Gastrocnemius medialis (tissue), 4 donors: ENCODE measurements around the gene XPO4.

Source experiments
- POLR2A ChIP-seq, 2 donors: fragments of 450-650 bp; IDR thresholded peaks; one replicate each; pipeline ENCODE4 v1.6.1; 2017; ENCODE audit warnings: antibody characterized with exemption in 2 of 2, mild to moderate bottlenecking in 2 of 2, moderate library complexity in 2 of 2
- TF ChIP-seq, protein P1 (sequence below), 5 experiments: fragments of 450-650 bp in 3 of 5; fragments of 200-600 bp in 2 of 5; sonication (generic) in 2 of 5; IDR thresholded peaks in 4 of 5; conservative IDR thresholded peaks in 1 of 5; 1 replicate in 4 of 5; 2 replicates in 1 of 5; pipeline ENCODE4 v1.5.1; 2016 to 2019; ENCODE audit warnings: antibody characterized with exemption in 5 of 5, mild to moderate bottlenecking in 3 of 5, moderate library complexity in 3 of 5

DNA sequence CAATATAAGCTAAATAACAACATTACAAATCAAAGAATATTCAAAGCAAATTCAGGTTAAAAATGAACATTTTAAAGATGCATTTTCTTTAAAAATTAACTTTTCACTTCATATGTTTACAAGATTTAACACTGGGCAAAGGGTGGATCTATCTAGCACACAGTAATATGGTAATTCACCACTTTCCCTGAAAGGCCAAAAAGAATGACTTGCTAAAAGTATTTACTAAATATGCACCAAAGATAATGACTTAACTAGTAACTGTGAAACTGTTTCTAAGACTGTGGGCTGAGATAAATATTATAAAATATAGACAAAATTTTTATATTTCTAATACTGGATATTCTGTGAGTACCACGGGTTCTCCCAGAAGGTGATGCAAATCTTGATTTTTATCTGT is 124.2 kb downstream of the XPO4 start:
- TF ChIP-seq, protein P1, sequence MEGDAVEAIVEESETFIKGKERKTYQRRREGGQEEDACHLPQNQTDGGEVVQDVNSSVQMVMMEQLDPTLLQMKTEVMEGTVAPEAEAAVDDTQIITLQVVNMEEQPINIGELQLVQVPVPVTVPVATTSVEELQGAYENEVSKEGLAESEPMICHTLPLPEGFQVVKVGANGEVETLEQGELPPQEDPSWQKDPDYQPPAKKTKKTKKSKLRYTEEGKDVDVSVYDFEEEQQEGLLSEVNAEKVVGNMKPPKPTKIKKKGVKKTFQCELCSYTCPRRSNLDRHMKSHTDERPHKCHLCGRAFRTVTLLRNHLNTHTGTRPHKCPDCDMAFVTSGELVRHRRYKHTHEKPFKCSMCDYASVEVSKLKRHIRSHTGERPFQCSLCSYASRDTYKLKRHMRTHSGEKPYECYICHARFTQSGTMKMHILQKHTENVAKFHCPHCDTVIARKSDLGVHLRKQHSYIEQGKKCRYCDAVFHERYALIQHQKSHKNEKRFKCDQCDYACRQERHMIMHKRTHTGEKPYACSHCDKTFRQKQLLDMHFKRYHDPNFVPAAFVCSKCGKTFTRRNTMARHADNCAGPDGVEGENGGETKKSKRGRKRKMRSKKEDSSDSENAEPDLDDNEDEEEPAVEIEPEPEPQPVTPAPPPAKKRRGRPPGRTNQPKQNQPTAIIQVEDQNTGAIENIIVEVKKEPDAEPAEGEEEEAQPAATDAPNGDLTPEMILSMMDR (IDR thresholded peaks at IDR 0.05 in 4 of 5, conservative IDR thresholded peaks at IDR 0.05 in 1 of 5), result no peak
- TF ChIP-seq POLR2A (IDR thresholded peaks at IDR 0.05), result no peak
